WTC11 (cell line): ENCODE data around the gene CTPS2. TPM values are rescaled to one million over a fixed set of nuclear protein-coding genes. Genes with fewer than 3 reads are reported as not detected.

Source experiments
- ATAC-seq: fragments of 200-7000 bp; cut with Tn5 transposase; 2 replicates; pipeline ENCODE4 v1.10.0; 2021; ENCODE audit warnings: mild to moderate bottlenecking, moderate library complexity
- CTCF ChIA-PET: fragments of 300-600 bp; sonication (Branson Sonifier 250); formaldehyde crosslinking; loops from one replicate; lab custom pipeline; 2021; ENCODE audit warnings: antibody characterized with exemption; lab: Charles Lee
- POLR2A ChIA-PET: fragments of 350-600 bp; sonication (Branson Sonifier 250); formaldehyde crosslinking; loops from one replicate; lab custom pipeline; 2021; ENCODE audit warnings: antibody characterized with exemption; lab: Charles Lee
- DNase-seq: peaks from one replicate; pipeline ENCODE4 v3.0.0; 2021; ENCODE audit warnings: low spot score
- H3K27ac Mint-ChIP-seq: 2 replicates; pipeline ENCODE4 v1.8.0; 2021; ENCODE audit warnings: mixed read lengths
- H3K27me3 Mint-ChIP-seq: 2 replicates; pipeline ENCODE4 v1.8.0; 2021; ENCODE audit warnings: low read depth, mild to moderate bottlenecking, moderate library complexity, mixed read lengths
- H3K36me3 Mint-ChIP-seq: 2 replicates; pipeline ENCODE4 v1.8.0; 2021; ENCODE audit warnings: mixed read lengths
- H3K4me1 Mint-ChIP-seq: 2 replicates; pipeline ENCODE4 v1.8.0; 2022; ENCODE audit warnings: mixed read lengths
- H3K4me3 Mint-ChIP-seq: 2 replicates; pipeline ENCODE4 v1.8.0; 2021; ENCODE audit warnings: mild to moderate bottlenecking, moderate library complexity, mixed read lengths
- H3K9me3 Mint-ChIP-seq: 2 replicates; pipeline ENCODE4 v1.8.0; 2021; ENCODE audit warnings: mixed read lengths
- AFF4 ChIP-seq: sonication (generic); formaldehyde crosslinking; IDR thresholded peaks from 2 replicates; pipeline ENCODE4 v1.8.1; 2023; ENCODE audit warnings: mild to moderate bottlenecking, missing genetic modification reagents, borderline replicate concordance
- ELF4 ChIP-seq: sonication (generic); formaldehyde crosslinking; IDR thresholded peaks from 2 replicates; pipeline ENCODE4 v1.8.1; 2022; ENCODE audit warnings: low read depth, mild to moderate bottlenecking, moderate library complexity, missing genetic modification reagents
- FOXK1 ChIP-seq: sonication (generic); formaldehyde crosslinking; IDR thresholded peaks from 2 replicates; pipeline ENCODE4 v1.8.0; 2022; ENCODE audit warnings: mild to moderate bottlenecking, moderate library complexity, missing genetic modification reagents
- GRHL2 ChIP-seq: fragments of 250-450 bp; sonication (Bioruptor Pico); IDR thresholded peaks from 2 replicates; pipeline ENCODE4 v1.8.0; 2022; ENCODE audit warnings: mild to moderate bottlenecking, moderate library complexity; ENCODE audit not compliant: insufficient replicate concordance, severe bottlenecking
- MLX ChIP-seq: sonication (generic); formaldehyde crosslinking; IDR thresholded peaks from 2 replicates; pipeline ENCODE4 v1.8.1; 2023; ENCODE audit warnings: mild to moderate bottlenecking, missing genetic modification reagents, moderate library complexity
- MXD4 ChIP-seq: fragments of 250-450 bp; sonication (Bioruptor Pico); IDR thresholded peaks from 2 replicates; pipeline ENCODE4 v1.8.0; 2021; ENCODE audit warnings: mild to moderate bottlenecking, moderate library complexity, borderline replicate concordance
- MYBL2 ChIP-seq: sonication (generic); formaldehyde crosslinking; IDR thresholded peaks from 2 replicates; pipeline ENCODE4 v1.8.1; 2023; ENCODE audit warnings: mild to moderate bottlenecking, moderate library complexity, missing genetic modification reagents
- NR1H2 ChIP-seq: sonication (generic); formaldehyde crosslinking; IDR thresholded peaks from 2 replicates; pipeline ENCODE4 v1.9.0; 2021; ENCODE audit warnings: mild to moderate bottlenecking, moderate library complexity, missing genetic modification reagents
- PRRX2 ChIP-seq: fragments of 250-450 bp; sonication (Bioruptor Pico); IDR thresholded peaks from 2 replicates; pipeline ENCODE4 v1.8.0; 2021; ENCODE audit warnings: mild to moderate bottlenecking
- RORB ChIP-seq: fragments of 250-450 bp; sonication (Bioruptor Pico); IDR thresholded peaks from 2 replicates; pipeline ENCODE4 v1.9.0; 2021; ENCODE audit warnings: mild to moderate bottlenecking
- TEAD4 ChIP-seq: sonication (generic); formaldehyde crosslinking; IDR thresholded peaks from 2 replicates; pipeline ENCODE4 v1.8.0; 2022; ENCODE audit warnings: mild to moderate bottlenecking, missing genetic modification reagents
- TP53 ChIP-seq: sonication (generic); formaldehyde crosslinking; IDR thresholded peaks from 2 replicates; pipeline ENCODE4 v1.8.1; 2023; ENCODE audit warnings: mild to moderate bottlenecking, missing genetic modification reagents
- ZBTB21 ChIP-seq: sonication (generic); formaldehyde crosslinking; IDR thresholded peaks from 2 replicates; pipeline ENCODE4 v1.8.1; 2023; ENCODE audit warnings: mild to moderate bottlenecking, missing genetic modification reagents, borderline replicate concordance
- ZNF121 ChIP-seq: sonication (generic); formaldehyde crosslinking; IDR thresholded peaks from 2 replicates; pipeline ENCODE4 v1.8.0; 2023; ENCODE audit warnings: missing genetic modification reagents
- ZNF232 ChIP-seq: sonication (generic); formaldehyde crosslinking; IDR thresholded peaks from 2 replicates; pipeline ENCODE4 v1.8.0; 2022; ENCODE audit warnings: mild to moderate bottlenecking, missing genetic modification reagents
- ZNF281 ChIP-seq: sonication (generic); formaldehyde crosslinking; IDR thresholded peaks from 2 replicates; pipeline ENCODE4 v1.8.0; 2023; ENCODE audit warnings: mild to moderate bottlenecking, missing genetic modification reagents
- ZNF317 ChIP-seq: sonication (generic); formaldehyde crosslinking; IDR thresholded peaks from 2 replicates; pipeline ENCODE4 v1.8.1; 2023; ENCODE audit warnings: low read depth, mild to moderate bottlenecking, moderate library complexity, missing genetic modification reagents, borderline replicate concordance
- ZNF396 ChIP-seq: fragments of 250-450 bp; sonication (Bioruptor Pico); IDR thresholded peaks from 2 replicates; pipeline ENCODE4 v1.8.0; 2021; ENCODE audit warnings: mild to moderate bottlenecking, moderate library complexity, borderline replicate concordance
- total RNA-seq: library from RNA; stranded (reverse); gene quantifications from 3 replicates; pipeline ENCODE4 v1.2.3, GENCODE V29; 2021
- TF ChIP-seq, protein P1 (sequence below): fragments of 250-450 bp; sonication (Bioruptor Pico); IDR thresholded peaks from 2 replicates; pipeline ENCODE4 v1.9.0; 2021; ENCODE audit warnings: mild to moderate bottlenecking
- TF ChIP-seq, protein P2 (sequence below): sonication (generic); formaldehyde crosslinking; IDR thresholded peaks from 2 replicates; pipeline ENCODE4 v1.8.0; 2023; ENCODE audit warnings: missing genetic modification reagents, mild to moderate bottlenecking, borderline replicate concordance
- TF ChIP-seq, protein P3 (sequence below): sonication (generic); formaldehyde crosslinking; conservative IDR thresholded peaks from 2 replicates; pipeline ENCODE4 v1.8.1; 2022; ENCODE audit warnings: mild to moderate bottlenecking, missing genetic modification reagents

The CTPS2 gene
- total RNA-seq, 1 experiment from 2014 or later, result 23.2 TPM

DNA sequence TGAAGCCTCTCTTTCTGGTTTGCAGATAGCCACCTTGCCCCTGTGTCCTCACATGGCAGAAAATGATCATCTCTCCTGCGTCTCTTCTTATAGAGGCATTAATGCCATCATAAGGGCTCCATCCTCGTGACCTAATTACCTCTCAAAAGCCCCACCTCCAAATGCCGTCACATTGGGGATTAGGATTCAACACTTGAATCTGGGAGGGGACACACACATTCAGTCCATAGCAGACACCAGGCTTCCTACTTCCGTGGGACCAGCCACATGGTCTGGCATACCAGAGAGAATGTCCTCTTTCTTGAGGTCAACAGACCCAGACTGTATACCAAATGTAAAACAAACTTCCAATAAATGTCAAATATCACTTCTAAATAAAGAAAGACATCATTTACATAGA, 144.8 kb downstream of the CTPS2 start:
- ATAC-seq (no peak), DNase-seq (no peak)
- ChIA-PET POLR2A (no interaction called here), CTCF (no interaction called here)
- H3K4me3 Mint-ChIP-seq, result no peak overlapping the region
- no peak for TF ChIP-seq FOXK1 (CRISPR knock-in tag)
- no peak for TF ChIP-seq AFF4
- TF ChIP-seq RORB (CRISPR knock-in tag), result no peak
- TF ChIP-seq ELF4 (CRISPR knock-in tag), result no peak
- H3K27me3 Mint-ChIP-seq, result no peaks in the 10 kb centered on the region
- H3K9me3 Mint-ChIP-seq, result no peaks in the 10 kb centered on the region
- H3K27ac Mint-ChIP-seq, result no peak overlapping the region
- H3K36me3 Mint-ChIP-seq, result peaks cover 3% of the 10 kb centered on the region; the same call in 1 of the 2 replicates
- peaks cover 3% of the 10 kb centered on the region; the same call in 1 of the 2 replicates for H3K4me1 Mint-ChIP-seq

GRCh38 chrX:16566571-16566970, 145.9 kb downstream of the CTPS2 start:
- CTCF ChIA-PET, result no interaction called here
- no peak for ATAC-seq
- no peak overlapping the region for H3K4me3 Mint-ChIP-seq
- no peak overlapping the region for H3K27ac Mint-ChIP-seq
- H3K4me1 Mint-ChIP-seq, result peaks cover 3% of the 10 kb centered on the region; the same call in 1 of the 2 replicates
- no peaks in the 10 kb centered on the region for H3K9me3 Mint-ChIP-seq
- POLR2A ChIA-PET, result no interaction called here
- no peaks in the 10 kb centered on the region for H3K27me3 Mint-ChIP-seq
- DNase-seq, result no peak
- no peak for TF ChIP-seq PRRX2 (CRISPR knock-in tag)
- no peak for TF ChIP-seq MLX (CRISPR knock-in tag)
- TF ChIP-seq ZNF281 (CRISPR knock-in tag), result no peak
- TF ChIP-seq ZBTB21, result no peak
- TF ChIP-seq, protein P1, sequence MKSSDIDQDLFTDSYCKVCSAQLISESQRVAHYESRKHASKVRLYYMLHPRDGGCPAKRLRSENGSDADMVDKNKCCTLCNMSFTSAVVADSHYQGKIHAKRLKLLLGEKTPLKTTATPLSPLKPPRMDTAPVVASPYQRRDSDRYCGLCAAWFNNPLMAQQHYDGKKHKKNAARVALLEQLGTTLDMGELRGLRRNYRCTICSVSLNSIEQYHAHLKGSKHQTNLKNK (CRISPR knock-in tag), result no peak
- no peak for TF ChIP-seq MYBL2 (CRISPR knock-in tag)
- TF ChIP-seq TEAD4 (CRISPR knock-in tag), result no peak
- TF ChIP-seq ZNF317, result no peak
- TF ChIP-seq, protein P2, sequence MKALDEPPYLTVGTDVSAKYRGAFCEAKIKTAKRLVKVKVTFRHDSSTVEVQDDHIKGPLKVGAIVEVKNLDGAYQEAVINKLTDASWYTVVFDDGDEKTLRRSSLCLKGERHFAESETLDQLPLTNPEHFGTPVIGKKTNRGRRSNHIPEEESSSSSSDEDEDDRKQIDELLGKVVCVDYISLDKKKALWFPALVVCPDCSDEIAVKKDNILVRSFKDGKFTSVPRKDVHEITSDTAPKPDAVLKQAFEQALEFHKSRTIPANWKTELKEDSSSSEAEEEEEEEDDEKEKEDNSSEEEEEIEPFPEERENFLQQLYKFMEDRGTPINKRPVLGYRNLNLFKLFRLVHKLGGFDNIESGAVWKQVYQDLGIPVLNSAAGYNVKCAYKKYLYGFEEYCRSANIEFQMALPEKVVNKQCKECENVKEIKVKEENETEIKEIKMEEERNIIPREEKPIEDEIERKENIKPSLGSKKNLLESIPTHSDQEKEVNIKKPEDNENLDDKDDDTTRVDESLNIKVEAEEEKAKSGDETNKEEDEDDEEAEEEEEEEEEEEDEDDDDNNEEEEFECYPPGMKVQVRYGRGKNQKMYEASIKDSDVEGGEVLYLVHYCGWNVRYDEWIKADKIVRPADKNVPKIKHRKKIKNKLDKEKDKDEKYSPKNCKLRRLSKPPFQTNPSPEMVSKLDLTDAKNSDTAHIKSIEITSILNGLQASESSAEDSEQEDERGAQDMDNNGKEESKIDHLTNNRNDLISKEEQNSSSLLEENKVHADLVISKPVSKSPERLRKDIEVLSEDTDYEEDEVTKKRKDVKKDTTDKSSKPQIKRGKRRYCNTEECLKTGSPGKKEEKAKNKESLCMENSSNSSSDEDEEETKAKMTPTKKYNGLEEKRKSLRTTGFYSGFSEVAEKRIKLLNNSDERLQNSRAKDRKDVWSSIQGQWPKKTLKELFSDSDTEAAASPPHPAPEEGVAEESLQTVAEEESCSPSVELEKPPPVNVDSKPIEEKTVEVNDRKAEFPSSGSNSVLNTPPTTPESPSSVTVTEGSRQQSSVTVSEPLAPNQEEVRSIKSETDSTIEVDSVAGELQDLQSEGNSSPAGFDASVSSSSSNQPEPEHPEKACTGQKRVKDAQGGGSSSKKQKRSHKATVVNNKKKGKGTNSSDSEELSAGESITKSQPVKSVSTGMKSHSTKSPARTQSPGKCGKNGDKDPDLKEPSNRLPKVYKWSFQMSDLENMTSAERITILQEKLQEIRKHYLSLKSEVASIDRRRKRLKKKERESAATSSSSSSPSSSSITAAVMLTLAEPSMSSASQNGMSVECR (CRISPR knock-in tag), result no peak
- no peak for TF ChIP-seq FOXK1 (CRISPR knock-in tag)
- TF ChIP-seq GRHL2 (CRISPR knock-in tag), result no peak
- TF ChIP-seq TP53 (CRISPR knock-in tag), result no peak
- no peak for TF ChIP-seq ZNF396 (CRISPR knock-in tag)
- TF ChIP-seq NR1H2, result no peak
- TF ChIP-seq, protein P3, sequence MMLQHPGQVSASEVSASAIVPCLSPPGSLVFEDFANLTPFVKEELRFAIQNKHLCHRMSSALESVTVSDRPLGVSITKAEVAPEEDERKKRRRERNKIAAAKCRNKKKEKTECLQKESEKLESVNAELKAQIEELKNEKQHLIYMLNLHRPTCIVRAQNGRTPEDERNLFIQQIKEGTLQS (CRISPR knock-in tag), result no peak
- TF ChIP-seq ZNF232 (CRISPR knock-in tag), result no peak
- TF ChIP-seq ZNF121 (CRISPR knock-in tag), result no peak
- no peak for TF ChIP-seq MXD4 (CRISPR knock-in tag)
- peaks cover 3% of the 10 kb centered on the region; the same call in 1 of the 2 replicates for H3K36me3 Mint-ChIP-seq
